ENCODE measurements around the gene PITX1.

GRCh38 chr5:135025730-135026644, 8.0 kb downstream of the PITX1 start:
- TF ChIP-seq, protein P1, sequence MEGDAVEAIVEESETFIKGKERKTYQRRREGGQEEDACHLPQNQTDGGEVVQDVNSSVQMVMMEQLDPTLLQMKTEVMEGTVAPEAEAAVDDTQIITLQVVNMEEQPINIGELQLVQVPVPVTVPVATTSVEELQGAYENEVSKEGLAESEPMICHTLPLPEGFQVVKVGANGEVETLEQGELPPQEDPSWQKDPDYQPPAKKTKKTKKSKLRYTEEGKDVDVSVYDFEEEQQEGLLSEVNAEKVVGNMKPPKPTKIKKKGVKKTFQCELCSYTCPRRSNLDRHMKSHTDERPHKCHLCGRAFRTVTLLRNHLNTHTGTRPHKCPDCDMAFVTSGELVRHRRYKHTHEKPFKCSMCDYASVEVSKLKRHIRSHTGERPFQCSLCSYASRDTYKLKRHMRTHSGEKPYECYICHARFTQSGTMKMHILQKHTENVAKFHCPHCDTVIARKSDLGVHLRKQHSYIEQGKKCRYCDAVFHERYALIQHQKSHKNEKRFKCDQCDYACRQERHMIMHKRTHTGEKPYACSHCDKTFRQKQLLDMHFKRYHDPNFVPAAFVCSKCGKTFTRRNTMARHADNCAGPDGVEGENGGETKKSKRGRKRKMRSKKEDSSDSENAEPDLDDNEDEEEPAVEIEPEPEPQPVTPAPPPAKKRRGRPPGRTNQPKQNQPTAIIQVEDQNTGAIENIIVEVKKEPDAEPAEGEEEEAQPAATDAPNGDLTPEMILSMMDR (IDR thresholded peaks at IDR 0.05; ENCODE audit: low read depth, low read length): no peak
- TF ChIP-seq EZH2phosphoT487 (IDR thresholded peaks at IDR 0.05; ENCODE audit: low read depth): no peak
